T-helper 22 cell (primary cell): Measurements from ENCODE around the gene FN3KRP.

Experiments
- DNase-seq: peaks from one replicate; pipeline ENCODE4 v3.0.0-alpha.2; 2020; ENCODE audit warnings: low read depth

The FN3KRP gene

DNA sequence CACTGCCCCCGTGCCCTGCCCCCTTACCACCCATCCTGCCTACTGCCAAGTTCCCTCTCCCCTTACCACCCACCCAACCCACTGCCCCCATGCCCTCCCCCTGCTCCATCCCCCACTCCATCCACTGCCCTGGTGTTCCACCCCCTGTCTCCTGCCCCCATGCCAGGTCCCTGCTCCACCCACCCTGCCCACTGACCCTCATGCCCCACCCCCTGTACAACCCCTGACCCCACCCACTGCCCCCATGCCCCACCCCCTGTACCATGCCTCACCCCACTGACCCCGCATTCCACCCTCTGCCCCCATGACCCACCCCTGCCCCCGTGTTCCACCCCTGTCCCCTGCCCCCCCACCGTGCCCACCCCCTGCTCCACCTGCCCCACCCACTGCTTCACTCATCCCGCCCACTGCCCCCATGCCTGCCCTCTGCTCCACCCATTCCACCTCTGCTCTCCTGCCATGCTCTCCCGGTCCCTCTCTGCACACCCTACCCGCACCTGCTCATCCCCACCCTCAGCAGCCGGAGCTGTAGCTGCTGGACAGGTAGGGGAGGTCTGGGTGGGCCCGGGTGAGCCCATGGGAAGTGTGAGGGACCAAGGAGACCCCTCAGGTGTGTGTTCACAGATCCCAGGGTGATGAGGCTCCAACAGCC, 7.4 kb upstream of the FN3KRP start:
- no peak for DNase-seq

DNA sequence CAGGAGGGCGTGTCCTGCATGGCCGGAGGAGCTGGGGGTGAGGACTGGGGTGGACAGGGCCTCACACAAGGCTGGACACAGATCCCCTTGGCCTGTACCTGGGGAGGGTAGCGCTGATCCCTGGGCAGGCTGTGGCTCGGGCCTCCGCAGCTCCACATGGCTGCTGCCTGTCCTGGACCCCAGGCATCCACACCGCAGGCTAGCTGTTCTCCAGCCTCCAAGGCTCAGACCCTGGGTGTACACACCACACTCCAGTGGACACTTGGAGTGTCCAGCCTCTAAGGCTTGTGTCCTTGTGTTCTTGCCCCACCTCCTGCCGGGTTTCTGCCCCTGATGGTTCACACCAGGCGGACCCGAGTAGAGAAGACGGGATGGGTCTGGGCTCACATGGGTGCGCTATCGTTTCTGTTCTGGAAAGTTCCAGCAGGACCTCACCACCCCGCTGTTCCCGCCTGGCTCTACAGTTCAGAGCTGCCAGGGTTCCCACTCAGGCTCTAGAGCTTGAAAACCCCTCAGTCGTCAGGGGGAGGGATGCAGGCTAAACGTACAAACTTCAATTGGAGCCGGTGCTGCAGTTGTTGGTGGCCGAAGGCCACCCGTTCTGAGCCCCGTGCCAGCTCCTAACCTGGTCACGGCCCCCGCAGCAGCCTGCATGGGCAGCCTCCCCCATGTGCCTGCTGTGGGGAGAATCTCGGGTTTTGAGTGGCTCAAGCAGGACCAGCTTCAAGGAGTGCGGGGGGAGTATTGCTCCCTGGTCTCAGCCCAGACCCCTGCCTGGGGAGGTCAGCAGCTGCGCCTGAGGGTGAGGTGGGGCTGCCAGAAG, 6.6 kb upstream of the FN3KRP start:
- DNase-seq = no peak

DNA sequence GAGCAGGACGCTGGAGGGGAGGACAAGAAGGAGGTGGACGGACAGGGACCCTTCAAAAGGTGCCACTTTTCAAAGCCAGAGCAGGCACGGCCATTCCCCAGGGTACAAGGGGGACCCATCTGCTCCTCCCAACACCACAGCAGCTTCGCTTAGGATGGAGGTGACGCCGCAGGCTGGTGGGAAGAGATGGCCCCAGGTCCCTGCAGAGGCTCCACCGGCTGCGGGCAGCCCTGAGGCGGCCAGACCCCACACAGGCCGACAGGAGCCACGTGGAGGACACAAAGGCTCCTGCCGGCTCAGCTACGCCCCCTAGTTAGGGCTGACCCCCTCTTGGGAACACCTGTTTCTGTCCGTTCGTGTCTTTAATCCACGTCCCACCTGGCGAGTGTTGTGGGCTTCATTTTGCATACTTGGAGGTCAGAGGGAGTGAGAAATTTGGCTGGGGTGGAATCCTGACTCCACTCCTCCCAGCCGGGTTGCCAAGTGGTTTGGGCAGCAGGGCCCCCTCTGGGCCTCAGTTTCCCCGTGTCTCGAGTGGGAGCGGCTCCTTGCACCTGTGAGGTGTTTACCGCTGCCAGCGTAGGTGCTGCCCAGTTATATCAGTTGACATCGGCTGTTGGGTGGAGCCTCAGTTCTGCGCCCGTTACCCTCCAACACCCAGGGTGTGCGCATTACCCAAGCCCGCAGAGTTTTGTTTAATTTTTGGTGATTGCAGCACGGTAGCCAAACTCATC, 5.8 kb upstream of the FN3KRP start:
- no peak for DNase-seq

DNA sequence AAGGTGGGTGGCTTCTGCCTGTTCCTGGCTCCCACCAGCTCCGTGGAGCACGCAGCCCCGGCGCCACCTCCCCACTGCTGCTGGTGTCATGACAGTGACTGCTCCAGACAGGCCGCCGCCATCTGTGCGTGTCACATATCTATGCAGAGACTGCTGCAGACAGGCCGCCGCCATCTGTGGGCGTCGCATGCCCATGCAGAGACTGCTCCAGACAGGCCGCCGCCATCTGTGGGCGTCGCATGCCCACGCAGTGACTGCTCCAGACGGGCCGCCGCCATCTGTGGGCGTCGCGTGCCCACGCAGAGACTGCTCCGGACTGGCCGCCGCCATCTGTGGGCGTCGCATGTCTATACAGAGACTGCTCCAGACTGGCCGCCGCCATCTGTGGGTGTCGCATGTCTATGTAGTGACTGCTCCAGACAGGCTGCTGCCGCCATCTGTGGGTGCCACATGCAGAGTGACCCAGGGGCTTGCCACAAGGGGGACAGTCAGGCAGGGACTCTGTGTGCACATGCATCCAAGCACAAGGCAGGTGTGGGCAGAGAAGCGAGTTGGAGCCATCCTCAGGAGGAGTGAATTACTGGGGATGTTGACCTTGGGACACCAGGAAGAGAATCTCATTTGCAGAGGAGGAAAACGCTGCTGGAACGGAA, 3.3 kb upstream of the FN3KRP start:
- no peak for DNase-seq

DNA sequence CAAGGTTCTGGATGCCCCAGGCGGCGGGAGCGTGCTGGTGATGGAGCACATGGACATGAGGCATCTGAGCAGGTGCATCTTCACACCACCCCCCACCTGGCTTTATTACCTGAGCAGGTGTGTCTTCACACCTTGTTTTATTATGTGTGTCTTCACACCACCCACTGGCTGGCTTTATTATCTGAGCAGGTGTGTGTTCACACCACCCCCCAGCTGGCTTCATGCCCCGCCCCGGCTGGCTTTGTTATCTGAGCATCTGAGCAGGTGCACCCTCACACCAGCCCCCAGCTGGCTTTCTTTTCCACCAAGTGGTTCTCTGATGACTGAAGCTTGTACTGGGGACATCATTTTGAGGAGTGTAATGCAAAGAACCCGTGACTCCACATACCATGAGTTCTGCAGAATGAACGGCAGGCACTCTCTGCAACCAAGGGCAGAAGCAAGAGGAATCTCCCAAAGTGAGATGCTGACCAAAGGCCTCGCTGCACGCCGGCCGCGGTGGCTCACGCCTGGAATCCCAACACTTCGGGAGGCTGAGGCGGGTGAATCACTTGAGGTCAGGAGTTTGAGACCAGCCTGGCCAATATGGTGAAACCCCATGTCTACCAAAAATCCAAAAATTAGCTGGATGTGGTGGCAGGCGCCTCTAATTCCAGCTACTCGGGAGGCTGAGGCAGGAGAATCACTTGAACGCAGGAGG, 2.6 kb downstream of the FN3KRP start:
- no peak for DNase-seq

DNA sequence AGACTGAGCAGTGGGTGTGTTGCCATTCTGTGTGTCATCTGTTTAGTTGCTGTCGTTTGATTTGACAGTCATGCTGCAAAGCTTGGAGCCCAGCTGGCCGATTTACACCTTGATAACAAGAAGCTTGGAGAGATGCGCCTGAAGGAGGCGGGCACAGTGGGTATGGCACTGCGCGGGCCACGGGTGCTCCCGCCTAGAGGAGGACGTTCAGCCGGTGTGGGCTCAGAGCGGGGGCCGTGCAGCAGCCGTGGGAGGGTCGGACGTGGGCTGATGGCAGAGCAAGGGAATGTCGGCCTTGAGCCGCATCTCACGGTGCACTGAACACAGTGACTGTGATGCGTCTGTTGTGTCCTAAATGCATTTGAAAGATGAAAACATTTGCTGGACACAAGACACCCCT, 3.7 kb downstream of the FN3KRP start:
- DNase-seq = no peak

DNA sequence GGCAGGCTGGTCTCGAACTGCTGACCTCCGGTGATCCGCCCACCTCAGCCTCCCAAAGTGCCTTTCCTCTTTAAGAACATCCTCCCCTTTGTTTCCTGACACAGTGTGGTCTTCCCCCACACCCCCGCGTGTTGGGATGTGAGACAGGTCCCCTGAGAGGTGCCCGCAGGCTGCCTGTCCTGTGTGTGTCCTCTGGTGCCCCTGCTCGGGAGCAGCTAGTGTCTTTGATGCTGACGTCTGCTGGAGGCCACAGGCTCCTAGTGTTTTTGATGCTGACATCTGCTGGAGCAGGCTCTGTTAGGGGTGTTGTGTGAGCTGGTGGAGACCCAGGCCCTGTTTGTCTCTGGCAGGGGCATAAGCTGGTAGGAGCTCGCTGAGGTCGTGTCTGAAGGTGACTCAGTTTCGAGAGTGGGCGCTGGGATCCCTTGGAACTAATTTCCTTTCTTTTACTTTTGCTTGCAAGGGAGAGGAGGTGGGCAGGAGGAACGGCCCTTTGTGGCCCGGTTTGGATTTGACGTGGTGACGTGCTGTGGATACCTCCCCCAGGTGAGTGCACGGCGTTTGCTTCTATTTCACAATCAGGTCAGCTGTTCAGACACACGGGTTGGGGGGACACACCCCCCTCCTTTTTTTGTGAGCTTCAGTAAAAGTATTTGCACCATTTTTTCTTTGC, 6.0 kb downstream of the FN3KRP start:
- no peak for DNase-seq

DNA sequence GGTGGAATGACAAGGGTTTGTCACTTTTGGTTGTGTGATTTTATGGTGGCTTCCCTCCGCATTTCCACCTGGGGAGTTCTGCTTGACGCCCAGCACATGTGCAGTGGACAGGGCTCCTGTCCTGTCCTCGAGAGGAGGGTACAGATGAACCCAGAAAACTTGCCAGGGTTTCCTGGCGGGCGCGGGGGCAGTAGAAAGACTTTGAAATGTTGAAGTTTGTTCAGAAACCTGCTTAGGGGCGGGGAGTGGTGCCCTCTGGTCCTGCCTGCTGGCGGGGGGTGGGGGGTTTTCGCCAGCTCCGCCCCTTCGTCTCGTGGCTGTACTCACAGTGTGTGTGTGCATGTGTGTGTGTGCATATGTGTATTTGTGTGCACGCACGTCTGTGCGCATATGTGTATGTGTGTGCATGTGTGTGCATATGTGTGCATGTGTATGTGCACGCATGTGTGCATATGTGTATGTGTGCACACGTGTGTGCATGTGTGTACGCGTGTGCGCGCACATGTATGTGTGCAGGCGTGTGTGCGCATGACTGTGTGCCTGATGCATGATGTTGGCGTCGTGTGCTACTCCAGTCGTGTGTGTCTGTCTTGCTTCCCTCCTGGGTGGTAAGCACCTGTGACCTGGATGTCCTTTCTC, 6.8 kb downstream of the FN3KRP start:
- no peak for DNase-seq

DNA sequence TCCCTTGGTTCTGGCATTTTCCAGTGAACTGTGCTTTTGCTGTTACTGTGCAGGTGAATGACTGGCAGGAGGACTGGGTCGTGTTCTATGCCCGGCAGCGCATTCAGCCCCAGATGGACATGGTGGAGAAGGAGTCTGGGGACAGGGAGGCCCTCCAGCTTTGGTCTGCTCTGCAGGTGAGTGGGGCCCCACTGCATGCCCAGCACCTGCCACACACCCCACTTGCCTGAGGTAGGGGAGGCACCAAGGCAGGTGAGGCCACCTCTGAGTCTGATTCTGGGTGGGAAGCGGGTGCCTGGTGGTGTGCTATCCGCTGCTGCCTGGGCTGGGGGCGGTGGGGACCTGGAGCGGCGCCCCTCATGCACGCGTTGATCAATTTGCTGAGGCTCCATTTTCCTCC, 9.9 kb downstream of the FN3KRP start:
- DNase-seq = no peak

DNA sequence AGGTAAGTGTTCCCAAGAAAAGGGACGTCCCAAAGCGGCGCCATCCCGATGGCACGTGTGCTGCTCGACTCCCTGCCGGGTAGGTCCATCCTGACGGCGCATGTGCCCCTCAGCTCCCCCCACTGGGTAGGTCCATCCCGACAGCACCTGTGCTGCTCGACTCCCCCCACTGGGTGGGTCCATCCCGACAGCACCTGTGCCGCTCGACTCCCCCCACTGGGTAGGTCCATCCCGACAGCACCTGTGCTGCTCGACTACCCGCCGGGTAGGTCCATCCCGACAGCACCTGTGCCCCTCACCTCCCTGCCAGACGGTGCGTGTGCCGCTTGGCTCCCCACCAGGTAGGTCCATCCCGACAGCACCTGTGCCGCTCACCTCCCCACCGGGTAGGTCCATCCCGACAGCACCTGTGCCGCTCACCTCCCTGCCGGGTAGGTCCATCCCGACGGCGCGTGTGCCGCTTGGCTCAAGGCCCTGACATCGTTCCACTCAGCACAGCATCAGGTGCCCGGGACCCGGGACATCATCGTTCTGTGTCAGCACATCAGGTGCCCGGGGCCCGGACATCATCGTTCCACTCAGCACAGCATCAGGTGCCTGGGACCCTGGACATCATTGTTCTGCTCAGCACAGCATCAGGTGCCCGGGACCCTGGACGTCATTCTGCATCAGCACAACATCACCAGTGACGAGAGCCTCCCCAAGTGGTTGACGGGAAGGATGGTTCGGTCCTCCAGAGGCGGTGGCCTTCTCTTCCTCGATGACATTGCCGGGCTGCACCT, 13.2 kb downstream of the FN3KRP start:
- no peak for DNase-seq

DNA sequence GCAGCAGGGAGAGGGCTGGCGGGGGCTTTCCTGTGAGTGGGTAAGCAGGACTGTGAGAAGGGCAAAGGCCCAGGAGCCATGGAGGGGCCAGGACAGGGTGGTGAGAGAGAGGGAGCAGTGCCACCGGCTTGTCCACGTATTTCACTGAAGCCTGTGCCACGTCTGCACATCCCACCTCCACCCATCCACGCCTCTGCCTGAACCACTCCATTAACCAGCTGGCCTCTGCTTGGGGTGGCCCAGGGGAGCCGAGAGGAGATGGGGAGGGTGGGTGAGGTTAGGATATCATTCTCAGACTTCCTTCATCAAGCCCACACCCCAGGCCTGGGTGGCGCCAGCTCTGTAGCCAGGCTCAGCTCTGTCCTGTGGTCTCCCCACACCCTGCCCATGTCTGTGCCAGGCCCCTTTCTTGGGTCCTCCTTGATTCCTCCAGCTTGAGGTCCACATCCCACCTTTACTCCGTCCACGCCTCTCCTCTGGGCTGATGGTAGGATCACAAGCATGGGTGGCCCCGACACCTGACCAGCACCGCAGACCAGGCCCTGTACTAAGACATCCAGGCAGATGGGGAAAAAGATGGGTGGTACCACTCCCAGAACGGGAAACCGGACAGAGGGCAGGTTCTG, 15.7 kb downstream of the FN3KRP start:
- DNase-seq = no peak

DNA sequence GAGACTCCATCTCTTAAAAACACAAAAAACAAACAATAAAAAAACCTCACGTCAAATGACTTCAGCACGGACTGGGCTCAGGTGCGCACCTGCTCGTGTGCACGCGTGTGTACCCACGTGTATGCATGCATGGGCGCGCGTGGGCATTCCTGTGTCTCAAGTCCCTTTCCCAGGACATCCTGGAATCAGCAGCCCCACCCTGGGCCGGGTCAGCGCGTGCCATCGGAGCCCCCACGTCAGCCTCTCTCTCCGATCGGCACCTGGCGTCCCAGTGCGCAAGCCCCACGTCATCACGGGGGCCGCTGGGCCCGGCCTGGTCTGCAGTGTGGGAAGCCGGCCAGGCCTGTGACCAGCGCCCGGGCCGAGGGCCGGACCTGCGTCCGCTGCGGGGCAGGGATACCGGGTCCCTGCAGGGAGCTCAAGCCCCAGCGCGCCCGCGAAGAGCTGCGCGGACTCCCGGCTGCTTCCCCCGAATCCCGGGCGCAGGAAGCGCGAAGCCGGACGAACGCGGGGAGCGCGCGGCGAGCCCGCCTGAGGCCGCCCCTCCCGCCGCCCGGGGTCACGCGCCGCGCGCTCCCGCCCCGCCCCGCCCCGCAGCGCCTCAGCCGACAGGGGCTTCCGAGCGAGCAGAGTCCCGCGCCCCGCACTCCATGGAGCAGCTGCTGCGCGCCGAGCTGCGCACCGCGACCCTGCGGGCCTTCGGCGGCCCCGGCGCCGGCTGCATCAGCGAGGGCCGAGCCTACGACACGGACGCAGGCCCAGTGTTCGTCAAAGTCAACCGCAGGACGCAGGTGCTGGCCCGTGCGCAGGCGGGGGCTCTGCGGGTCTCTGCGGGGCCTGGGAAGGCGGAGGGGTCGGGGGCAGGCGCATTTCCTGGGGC, 18.7 kb downstream of the FN3KRP start, which contains the start of gene FN3K:
Gene FN3K, plus strand, starts transcription at position 629 of the 880 bp plus-strand sequence. Its CDS starts 22 bp downstream, at position 651.
- DNase-seq = no peak

DNA sequence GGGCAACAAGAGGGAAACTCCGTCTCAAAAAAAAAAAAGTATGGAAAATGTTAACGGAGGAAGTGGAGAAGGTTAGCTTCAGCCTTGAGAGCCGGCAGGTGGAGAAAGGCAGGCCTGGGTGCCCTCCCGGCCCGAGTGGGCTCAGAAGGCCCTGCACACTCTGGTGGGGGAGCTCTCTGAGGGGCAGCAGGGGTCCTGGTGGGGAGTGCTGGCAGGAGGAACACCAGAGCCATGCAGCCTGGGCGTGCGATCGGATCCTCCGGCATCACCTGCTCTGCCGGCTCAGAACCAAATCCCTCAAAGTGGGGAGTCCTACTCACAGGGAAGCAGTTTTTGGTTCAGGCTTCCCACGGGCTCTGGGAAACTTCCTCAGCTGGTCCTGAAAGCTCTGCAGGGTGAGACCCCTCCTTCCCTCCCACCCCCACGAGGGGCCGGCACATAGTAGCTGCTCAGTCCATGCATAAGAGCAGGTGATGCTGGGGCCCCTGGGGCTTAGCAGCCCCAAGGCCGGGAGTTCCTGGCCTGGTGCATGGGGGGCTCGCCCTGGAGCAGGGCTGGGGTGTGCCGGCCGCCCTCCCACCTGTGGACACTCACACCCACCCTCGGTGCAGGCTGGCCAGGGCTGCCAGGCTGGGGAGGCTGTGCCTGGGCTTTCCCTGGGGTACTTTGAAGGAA, 20.1 kb downstream of the FN3KRP start:
- DNase-seq = no peak

DNA sequence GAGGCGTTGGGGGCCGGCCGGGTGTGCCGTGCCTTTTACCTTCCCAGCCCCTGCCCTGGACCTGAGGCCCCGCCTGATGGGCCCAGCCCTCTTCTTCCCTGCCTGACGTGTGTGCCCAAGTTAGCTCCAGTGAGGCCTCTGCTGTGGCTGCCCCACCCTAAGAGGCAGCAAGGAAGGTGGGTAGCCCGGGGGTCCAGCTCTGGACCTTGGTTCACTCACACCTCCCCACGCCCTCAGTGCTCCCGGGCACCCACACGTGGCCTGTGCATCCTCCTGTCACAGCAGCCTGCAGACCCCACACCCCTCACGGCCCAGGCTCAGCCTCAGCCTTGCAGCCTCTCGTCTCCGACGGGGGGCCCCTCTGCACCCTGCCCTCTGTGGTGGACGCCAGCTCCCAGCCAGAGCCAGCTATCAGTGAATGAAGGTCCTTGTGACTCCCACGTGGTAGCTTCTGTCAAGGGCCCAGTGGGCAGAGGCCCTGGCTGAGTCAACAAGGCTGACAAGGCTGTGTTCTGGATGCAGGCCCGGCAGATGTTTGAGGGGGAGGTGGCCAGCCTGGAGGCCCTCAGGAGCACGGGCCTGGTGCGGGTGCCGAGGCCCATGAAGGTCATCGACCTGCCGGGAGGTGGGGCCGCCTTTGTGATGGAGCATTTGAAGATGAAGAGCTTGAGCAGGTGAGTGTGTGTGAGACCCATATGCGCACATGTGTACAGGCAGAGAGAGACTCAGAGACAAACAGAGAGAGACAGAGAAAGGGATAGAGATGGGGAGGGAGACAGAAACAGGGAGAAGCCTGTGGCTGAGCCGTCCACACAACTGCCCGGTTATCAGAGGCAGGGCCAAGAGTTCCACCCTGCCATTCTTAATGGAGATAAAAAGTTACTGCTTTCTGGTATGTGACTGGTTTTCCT, 21.7 kb downstream of the FN3KRP start:
- no peak for DNase-seq

DNA sequence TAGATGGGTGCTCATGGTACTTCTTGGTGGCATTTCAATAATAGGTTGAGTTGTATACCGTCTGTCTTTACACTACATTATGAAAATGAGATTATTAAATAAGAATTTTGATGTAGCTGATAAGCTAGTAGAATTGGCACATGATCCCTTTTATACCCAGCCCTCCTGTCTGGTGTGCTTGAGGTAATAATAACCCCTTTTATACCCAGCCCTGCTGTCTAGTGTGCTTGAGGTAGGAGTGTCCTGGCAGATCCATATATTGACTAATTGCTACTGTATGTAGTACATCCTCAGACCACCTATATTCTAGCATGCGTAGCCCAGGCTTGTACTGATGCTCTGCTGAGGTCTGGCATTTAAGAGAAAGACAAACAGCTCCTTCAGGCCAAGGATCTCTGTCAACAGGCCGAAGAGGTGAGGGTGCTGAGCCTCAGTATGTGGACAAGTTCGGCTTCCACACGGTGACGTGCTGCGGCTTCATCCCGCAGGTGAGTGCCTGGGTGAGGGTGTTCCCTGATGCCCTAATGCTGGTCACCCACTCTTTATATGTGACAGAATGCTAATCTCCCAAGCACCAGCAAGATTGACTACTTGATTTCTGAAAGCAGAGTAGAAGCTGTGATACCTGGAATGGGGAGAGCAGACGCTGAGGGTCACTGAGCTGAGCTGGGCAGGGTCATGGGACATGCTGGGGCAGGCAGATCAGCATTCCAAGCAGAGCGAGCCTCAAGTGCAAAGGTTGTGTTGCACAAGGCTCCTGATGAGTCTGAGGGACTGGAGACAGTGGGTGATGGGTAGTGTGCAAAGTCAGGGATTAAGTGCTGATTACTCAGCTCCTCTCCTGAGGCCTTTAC, 24.6 kb downstream of the FN3KRP start:
- DNase-seq = no peak
